Measurements from ENCODE around the gene ZNF683.
"Not testable (repeated sequence)": the region's sequence is repeated elsewhere in the genome, so short reads cannot be mapped to it uniquely, and the experiment has no call there.

Gene ZNF683

GRCh38 chr1:26385063-26385462 lies 12.5 kb upstream of the ZNF683 start:
- DNase-seq (ENCODE audit: low read depth, low spot score): not testable (repeated sequence)

DNA sequence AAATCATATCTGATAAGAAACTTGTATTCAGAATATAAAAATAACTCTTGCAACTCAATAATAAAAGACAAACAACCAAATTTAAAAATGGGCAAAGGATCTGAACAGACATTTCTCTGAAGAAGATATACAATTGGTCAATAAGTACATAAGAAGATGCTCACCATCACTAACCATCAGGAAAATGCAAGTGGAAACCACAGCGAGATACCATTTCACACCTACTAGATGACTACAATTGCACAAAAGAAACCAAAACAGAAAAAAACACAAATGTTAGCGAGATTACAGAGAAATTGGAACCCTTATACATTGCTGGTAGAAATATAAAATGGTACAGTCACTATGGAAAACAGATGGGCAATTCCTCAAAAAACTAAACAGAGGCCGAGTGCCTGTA lies 11.5 kb upstream of the ZNF683 start:
- no peak for DNase-seq (ENCODE audit: low read depth, low spot score)

DNA sequence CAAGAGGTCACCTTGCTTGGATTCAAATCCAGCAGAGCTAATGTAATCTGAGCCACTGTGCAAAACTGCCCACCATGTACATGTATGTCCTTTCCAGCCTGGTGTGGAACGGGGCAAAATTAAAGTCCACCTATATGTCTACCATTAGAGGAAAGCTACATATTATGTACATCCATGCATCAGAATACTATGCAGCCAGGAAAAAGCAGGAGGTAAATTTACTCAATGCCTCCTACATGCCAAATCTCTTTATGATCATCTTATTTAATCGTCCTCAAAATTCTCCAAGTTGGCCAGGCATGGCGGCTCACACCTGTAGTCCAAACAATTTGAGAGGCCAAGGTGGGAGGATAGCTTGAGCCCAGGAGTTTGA lies 6.3 kb upstream of the ZNF683 start:
- DNase-seq (ENCODE audit: low read depth, low spot score): no peak

DNA sequence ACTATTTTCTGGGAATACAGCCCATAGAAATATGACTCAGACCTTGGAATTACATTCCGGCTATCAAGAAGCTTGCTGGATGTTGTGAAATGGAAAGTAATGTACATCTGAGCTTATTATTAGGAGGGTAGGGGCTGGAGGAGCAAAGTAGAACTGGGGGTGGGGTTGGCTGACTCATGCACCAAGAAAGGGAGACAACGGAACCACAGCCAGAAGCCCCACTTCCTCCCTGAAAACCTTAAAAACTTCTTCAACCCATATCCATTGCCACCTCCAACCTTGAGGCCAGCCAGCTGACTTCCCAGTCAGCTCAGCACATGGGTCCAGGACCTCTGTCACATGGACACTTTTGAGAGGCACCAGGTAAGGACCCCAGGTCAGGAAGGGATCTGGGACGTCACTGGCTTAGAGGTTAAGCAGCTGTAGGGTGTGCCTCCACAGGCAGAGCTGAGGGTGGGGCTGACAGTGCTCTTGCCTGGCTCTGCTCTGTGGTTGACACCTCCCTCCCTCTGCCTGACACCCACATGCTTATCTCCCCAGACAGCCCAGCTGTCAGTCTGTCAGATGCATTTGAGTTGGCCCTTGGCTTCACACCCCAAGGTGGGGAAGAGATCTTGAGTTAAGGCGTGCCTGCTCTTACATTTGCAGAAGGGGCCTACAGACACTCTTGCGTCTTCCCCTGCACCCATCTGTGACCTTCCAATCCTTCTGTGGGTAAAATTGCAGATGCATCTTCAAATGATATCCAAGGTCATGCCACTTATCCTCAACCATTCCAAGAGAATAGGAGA lies 5.7 kb upstream of the ZNF683 start:
- DNase-seq (ENCODE audit: low read depth, low spot score): peak; percentile 32

GRCh38 chr1:26376050-26376449 lies 3.5 kb upstream of the ZNF683 start:
- no peak for DNase-seq (ENCODE audit: low read depth, low spot score)

GRCh38 chr1:26375081-26375480 lies 2.5 kb upstream of the ZNF683 start:
- no peak for DNase-seq (ENCODE audit: low read depth, low spot score)

DNA sequence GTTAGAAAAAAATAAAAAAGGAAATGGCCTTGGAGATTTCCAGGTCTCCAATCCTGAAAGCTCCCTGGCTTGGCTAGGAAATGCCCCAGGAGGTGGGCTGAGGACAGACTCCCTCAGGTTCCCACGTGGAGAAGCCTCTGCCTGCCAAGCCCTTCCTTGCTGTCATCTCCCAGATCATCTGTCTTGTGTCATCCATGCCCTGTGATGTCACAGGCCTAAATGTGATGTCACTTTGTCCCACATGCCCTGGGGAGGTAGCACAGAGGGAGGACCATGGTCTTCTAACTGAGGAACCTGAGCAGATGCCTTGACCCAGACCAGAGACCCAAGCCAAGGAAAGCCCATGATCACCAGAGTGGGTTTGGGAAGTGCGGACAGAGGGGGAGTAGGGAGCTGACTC lies 1.8 kb upstream of the ZNF683 start:
- not testable (repeated sequence) for DNase-seq (ENCODE audit: low read depth, low spot score)

DNA sequence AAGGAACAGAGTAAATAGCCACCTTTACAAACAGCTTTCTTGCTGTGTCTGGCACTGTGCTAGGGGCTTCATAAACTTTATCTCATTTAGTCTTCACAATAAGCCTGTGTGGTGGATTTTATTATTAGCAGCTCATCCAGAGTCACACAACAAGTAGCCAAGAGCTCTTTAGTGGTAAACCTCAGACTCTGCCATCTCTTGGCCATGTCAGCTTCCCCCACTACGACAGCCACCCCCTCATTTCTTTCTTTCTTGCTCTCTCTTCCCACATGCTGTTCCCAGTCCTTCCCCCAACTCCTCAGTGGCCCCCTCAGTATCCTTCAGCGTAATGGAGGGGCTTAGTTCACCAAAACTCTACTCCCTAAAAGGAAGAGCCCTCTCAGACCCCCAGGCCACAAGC lies 1.2 kb upstream of the ZNF683 start:
- no peak for DNase-seq (ENCODE audit: low read depth, low spot score)

DNA sequence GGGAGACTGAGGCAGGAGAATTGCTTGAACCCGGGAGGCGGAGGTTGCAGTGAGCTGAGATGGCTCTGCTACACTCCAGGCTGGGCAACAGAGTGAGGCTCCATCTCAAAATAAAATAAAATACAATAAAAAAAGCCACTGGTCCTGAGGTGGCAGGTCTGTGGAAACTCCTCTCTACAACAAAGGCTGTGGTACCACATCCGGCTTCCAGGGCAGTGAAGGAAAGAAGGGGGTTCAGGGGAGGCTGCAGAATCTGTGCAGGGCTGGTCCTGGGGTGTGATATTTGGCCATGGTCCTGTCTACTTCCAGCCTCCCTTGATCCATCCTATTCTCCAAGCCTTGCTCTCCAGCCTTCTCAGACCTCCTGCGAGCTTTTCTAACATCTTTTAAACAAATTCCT lies 731 bp upstream of the ZNF683 start:
- DNase-seq (ENCODE audit: low read depth, low spot score): no peak

DNA sequence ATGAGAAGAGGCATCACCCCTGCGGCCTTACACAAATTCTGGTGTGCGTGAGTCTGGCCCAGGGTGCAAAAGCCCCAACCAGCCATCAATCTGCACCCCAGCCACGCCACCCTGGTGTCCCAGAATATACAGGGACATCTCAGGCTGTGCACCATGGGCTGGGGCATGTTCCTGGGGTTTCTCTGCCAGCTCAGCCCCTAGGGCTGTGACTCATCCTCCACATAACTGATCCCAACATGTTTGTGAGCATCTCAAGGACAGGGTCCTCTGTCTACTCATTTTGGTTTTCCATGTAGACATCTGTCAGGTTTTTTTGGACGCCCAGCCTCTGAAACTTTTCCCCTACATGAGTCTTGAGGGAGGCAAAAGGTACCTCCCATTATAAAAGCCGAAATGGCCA lies 511 bp downstream of the ZNF683 start:
- no peak for DNase-seq (ENCODE audit: low read depth, low spot score)

DNA sequence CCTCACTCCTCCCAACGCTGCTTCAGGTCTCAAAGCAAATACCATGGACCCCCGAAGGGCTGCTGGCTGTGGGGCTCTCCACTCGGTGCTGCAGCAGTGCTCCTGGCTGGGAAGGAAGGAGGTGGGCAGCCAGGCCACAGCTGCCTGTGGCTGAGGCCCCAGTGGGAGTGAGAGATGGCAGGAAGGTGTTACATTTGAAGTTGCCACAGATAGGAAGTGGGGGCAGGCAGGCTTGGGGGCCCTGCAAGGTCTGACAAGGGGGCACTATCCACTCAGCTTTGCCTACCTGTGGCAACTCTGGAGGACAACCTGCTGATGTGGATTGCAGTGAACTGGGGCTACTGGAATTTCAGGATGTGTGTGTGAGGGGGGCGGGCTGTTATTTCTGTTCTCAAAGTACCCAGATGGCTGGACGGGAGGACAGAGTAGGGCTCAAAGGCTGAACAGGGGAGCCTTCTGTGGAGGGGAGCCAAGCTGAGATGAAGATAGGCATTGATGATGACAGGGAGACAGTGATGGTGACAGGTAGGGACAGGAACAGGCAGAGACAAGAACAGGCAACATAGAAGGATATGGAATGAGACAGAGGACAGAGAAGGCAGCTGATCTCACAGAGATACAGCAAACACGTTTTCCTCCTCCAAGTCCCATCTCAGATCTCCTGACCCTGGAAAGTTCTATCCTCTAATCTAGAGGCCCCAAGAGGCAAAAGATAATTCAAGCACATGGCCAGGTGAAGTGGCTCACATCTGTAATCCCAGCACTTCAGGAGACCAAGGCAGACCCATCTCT lies 1.8 kb downstream of the ZNF683 start:
- no peak for DNase-seq (ENCODE audit: low read depth, low spot score)

DNA sequence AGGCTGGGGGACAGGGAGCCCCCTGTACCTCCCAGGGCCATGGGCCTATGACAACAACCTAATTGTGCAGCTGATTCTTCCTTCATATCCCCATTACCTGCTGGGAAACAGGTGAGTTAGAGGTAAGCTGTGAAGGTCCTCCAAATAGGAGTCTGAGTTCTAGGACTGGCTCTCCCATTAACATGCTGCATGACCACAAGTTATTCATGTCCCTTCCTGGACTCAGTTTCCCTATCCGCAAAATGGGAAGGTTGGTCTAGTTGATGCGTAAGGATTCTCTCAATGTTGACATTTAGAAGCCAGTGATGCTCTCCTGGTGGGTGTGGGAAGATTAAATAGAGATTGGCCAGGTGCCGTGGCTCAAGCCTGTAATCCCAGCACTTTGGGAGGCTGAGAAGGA lies 4.1 kb downstream of the ZNF683 start:
- no peak for DNase-seq (ENCODE audit: low read depth, low spot score)

- DNase-seq (ENCODE audit: low read depth, low spot score): no peak
Measured at GRCh38 chr1:26368006-26368405, 4.5 kb downstream of the ZNF683 start.

DNA sequence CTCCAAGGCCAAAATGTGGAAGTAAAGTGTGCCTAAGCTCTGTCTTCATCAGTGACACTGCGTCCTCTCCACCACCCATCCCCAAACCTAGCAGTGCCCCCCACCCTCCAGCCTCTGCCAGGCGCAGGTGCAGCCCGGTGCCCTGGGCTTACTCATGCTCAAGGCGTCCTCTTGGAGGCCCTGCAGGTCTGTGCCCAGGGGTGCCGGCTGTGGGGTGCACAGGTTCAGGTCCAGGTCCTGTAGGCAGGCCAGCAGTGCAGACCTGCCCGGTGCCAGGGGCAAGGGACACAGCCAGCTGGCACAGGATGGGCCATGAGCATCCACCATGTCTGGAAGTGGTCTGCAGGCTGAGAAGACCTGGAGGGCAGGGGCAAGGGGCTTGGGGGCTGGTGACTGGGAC lies 5.1 kb downstream of the ZNF683 start:
- no peak for DNase-seq (ENCODE audit: low read depth, low spot score)

DNA sequence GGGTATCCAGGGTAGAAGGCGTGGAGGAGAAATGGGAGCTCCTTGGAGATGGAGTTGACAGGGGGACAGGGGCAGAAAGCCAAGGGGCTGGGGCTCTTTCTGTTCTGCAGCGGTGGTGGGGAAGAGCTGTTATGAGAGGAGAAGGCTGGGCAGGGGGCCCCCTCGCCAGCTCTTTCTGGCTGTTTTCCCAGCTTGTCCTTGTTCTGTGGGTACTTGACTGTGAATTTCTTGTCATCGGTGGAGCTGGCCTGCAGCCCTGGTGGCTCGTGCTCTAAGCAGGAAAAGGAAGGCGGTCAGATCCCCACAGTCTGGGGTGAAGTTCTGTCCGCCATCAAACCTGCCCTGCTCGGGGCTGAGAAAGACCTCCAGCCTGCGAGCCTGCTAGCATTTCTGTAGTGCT lies 7.6 kb downstream of the ZNF683 start:
- no peak for DNase-seq (ENCODE audit: low read depth, low spot score)

GRCh38 chr1:26363549-26364448 lies 8.8 kb downstream of the ZNF683 start:
- DNase-seq (ENCODE audit: low read depth, low spot score): peak; percentile 86

DNA sequence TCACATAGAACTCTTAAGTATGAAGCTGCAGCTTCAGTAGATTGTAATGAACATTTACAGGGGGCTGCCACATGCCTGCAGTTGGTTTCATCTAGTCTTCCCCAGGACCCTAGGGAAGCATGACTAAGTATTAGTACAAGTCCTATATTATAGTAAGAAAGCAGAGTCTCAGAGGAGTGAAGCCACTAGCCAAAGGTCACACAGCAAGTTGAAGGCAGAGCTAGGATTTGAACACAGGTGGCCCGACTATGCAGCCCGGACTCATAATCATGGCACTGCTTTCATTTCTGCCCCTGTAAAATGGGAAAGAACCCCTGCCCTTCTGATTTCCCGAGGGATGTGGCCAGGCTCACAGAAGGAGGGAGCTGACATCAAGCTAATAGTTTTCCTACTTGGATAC lies 10.2 kb downstream of the ZNF683 start:
- no peak for DNase-seq (ENCODE audit: low read depth, low spot score)

DNA sequence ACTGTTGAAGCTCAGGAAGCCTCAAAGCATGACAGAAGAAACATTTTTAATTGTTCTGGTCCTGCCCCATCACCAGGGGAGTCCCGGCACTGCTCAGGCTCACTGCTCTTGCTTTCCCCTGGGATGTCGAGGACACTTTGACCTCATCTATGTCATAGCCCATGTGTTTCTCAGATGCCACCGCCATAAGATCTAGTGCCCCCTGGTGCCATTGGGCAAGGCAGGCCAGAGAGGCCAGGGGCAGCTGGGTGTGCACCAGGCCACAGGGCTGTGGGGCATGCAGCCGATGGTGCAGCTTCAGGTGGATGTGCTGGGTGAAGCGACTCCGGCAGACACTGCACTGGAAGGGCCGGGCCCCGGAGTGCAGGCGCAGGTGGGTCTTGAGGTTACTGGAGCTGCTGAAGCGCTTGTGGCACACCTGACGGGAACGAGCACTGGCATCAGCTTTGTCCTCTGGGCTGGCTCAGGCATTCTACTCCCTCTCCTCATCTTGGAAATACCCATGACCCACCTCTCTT lies 10.9 kb downstream of the ZNF683 start:
- no peak for DNase-seq (ENCODE audit: low read depth, low spot score)

DNA sequence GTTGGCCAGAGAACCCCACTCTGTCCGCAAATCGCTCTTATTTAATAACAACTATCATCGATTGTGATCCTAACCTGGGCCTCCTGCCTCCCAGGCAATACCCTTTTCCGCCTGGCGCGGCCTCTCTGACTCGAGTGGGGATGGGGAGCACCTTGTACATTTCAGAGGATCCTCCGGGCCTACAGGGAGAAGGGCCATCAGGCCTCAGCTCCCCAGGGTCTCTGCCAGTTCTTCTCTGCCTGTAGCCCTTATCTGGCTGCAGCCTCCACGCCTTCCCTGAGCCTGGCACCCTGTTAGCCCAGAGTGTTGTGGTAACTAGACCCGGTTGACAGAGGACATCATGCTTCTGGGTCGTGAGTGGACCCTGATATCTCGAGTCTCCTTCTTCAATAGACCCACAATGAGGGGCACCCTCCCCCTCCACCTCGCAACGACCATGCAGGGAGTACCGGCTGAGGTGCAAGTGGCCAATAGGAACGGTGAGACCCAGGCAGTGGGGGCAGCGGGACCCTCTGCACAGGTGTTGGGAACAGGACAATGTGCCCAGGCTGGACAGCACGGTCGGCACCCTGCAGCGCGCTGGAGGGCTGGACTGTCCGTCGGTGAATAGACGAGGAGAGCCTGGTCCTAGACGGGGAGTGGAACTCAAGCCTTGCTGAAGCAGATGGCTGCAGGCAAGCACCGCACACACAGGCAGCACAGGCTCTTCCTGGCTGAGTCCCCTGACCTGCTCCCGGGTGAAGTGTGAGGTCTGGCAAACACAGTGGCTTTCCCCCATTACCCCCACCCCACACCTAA lies 11.5 kb downstream of the ZNF683 start:
- DNase-seq (ENCODE audit: low read depth, low spot score): peak; percentile 36

DNA sequence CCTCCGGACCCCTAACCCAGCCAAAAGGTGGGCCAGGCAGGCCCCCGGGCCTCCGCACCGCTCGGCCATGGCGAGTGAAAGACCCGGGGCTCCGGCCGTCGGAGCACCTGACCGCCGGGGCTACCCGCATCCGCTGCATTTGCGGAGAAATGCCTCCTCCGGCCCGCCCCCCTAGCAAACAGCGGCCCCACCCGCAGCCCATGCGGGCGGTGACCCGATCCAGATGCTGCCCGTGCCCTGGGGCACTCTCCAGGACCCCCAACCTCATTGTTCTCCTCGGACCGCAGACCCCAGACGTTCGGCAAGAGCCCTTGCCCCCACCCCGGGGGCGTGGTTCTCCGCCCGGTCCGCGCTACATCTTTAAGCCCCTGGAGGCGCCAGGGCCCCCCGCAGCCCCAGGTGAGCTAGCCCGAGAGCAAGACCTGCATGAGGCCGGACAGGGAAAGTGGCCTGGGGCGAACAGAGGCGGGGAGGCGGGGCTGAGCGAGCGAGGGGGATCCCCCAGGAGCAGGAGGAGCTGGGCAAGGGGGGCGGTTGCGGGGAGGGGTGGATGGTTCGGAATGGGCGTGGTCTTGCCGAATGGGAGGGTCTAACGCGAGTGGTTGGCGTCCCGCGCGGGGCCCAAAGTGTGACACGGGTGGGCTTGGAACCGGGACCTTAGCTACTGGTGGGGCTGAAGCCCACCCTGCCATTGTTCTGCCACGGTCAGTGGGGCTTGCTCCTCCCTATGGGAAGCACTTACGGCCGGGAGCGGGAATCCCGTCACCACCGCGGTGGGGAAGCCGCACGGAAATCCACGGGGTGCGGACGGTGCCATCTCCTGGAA lies 12.4 kb downstream of the ZNF683 start:
- peak; percentile 69 for DNase-seq (ENCODE audit: low read depth, low spot score)

Data from ELF-1 (cell line).